ENCODE results near the gene NOS1AP.

NOS1AP gene

DNA sequence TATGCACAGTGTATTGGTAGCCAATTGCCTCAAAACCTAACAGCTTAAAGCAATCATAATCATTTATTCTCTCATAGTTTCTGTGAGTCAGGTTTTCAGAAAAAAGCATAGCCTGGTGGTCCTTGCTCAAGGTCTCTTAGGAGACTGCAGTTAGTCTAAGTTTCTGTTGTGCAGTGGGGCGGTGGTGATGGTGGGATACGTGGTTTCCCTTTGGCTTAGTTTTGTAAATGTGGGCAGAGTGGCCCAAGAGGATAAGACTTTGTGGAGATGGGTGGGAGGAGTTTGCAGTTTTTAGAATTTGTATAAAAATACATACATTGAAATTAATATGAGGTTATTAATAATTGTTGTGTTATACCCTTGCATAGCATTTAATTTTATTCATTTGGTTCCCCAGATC lies 68.6 kb downstream of the NOS1AP start:
- Histone ChIP-seq H3K4me3 (ENCODE audit: low read length) (no peak overlapping the region), H3K4me1 (ENCODE audit: insufficient read depth, low read length) (peaks cover 25% of the 10 kb centered on the region), H3K27ac (ENCODE audit: low read depth, low read length) (no peak overlapping the region), H3K27me3 (ENCODE audit: insufficient read depth, low read length) (no peaks in the 10 kb centered on the region), H3K9me3 (ENCODE audit: insufficient read depth, low read depth, low read length) (no peaks in the 10 kb centered on the region), H3K36me3 (ENCODE audit: insufficient read depth, low read length) (no peaks in the 10 kb centered on the region), H3K9ac (ENCODE audit: low read depth, low read length) (no peak overlapping the region)
- 100% methylated on average over 2 of the region's 2 CpGs for WGBS

DNA sequence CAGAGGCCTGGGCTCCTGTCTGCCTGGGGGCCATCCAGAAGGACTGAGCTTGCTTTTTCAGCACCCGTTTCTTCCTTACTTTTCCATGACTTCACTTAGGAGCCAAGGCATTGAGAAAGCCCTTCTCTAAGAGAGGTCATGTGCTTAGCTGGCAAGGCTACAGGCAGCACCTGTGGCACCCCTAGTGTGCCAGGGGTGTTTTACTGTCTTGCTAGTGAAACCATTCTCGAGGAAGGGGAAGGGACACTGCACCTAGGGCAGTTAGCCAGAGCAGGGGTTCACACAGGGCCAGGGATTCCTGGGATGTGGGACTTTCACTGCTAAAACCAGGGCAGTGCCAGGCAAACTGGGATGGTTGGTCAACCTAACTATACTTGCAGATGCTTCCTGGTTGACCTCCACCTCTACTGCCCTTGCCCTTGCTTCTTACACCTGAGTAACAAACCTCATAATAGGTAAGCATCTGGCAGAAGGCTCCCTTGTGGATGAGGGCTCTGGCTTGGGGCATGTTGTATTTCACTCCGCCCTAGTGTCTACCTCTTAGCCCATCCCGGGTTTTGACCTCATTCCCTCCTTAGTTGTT lies 69.2 kb downstream of the NOS1AP start:
- 21% methylated on average over 4 of the region's 4 CpGs for WGBS
- no peak overlapping the region for H3K27ac ChIP-seq (ENCODE audit: low read depth, low read length)

DNA sequence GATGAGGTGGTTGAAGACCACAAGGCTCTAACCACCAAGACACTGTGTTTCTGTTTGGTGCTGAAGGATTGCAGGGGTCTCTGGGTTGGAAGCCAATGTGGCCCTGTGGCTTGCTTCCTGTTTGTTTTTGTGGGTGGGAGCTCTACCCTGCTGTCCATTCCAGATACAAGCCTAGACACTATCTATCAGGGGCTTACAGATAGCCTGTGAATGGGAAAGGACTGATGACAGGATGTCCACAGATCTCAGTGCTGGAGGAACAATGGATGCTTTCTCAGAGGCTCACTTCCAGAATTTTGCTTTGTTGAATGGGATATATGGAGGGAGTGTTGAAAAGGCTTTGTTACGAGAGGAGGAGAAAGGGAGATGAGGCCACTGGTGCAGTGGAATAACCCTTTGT lies 69.7 kb downstream of the NOS1AP start:
- H3K9ac ChIP-seq (ENCODE audit: low read depth, low read length), result no peak overlapping the region
- H3K9me3 ChIP-seq (ENCODE audit: insufficient read depth, low read depth, low read length), result no peaks in the 10 kb centered on the region
- no peak overlapping the region for H3K4me3 ChIP-seq (ENCODE audit: low read length)
- H3K36me3 ChIP-seq (ENCODE audit: insufficient read depth, low read length), result no peaks in the 10 kb centered on the region
- H3K27ac ChIP-seq (ENCODE audit: low read depth, low read length), result no peak overlapping the region
- 89% methylated on average over 1 of the region's 1 CpG for WGBS
- H3K4me1 ChIP-seq (ENCODE audit: insufficient read depth, low read length), result peaks cover 30% of the 10 kb centered on the region
- H3K27me3 ChIP-seq (ENCODE audit: insufficient read depth, low read length), result no peaks in the 10 kb centered on the region

More for the DNA sequence above, 69.2 kb downstream of the NOS1AP start:
- Histone ChIP-seq H3K9ac (ENCODE audit: low read depth, low read length) (no peak overlapping the region), H3K36me3 (ENCODE audit: insufficient read depth, low read length) (no peaks in the 10 kb centered on the region), H3K27me3 (ENCODE audit: insufficient read depth, low read length) (no peaks in the 10 kb centered on the region), H3K4me3 (ENCODE audit: low read length) (no peak overlapping the region), H3K4me1 (ENCODE audit: insufficient read depth, low read length) (peaks cover 25% of the 10 kb centered on the region), H3K9me3 (ENCODE audit: insufficient read depth, low read depth, low read length) (no peaks in the 10 kb centered on the region)

DNA sequence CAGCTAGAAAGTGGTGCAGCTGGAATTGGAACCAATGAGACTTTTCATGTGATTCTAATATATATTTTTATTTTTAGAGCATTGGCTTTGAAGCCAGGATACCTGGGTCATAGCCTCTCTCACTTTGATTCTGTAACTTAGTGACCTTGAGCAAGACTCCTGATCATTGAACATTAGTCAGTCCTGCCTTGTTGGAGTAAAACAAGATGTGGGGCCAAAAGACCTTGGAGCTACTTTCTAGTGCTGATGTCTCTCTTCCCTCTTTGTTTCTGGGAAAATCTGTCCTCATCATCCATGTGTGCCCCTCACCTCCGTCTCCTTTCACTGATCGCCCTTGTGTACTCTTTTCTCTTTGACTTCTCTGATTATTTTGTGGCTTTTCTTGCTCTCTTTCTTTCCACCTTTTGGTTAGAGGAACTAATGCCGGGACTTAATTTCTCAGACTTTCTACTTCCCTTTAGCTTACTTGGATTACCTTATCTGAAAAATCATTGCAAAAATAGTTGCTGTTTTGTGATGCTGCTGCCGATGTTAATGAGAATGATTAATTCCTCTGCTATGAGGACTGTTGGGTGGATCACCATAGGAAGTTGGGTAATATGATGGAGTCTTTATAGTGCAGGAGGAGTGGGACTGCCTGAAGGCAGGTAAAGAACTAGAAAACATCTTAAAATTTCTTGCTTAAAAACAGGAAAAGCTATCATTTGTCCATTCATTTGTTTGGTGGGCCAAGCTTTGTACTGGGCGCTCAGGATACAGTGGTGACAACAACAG lies 72.0 kb downstream of the NOS1AP start:
- WGBS, result 94% methylated on average over 5 of the region's 5 CpGs
- H3K9me3 ChIP-seq (ENCODE audit: insufficient read depth, low read depth, low read length), result no peaks in the 10 kb centered on the region
- no peak overlapping the region for H3K27ac ChIP-seq (ENCODE audit: low read depth, low read length)
- no peaks in the 10 kb centered on the region for H3K36me3 ChIP-seq (ENCODE audit: insufficient read depth, low read length)
- H3K4me1 ChIP-seq (ENCODE audit: insufficient read depth, low read length), result peaks cover 43% of the 10 kb centered on the region
- H3K9ac ChIP-seq (ENCODE audit: low read depth, low read length), result no peak overlapping the region
- H3K4me3 ChIP-seq (ENCODE audit: low read length), result no peak overlapping the region
- no peaks in the 10 kb centered on the region for H3K27me3 ChIP-seq (ENCODE audit: insufficient read depth, low read length)

DNA sequence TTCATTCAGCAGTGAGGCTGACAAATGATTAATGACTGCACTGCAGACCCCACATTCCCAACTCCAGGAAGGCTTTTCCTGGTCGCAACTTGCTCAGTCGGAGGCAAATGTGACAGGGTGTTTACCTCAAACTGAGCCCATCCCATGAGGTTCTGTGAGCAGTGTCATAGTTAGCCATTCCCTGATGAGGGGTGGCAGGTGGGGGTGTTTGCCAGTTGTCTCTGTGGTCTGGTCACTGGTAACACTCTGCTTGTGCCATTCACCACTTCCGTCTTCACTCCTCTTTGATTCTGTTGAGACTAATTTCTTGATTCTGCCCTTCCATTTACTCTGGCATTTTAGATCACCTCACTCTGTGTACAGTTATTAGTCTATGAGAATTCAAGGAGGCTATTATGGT lies 73.5 kb downstream of the NOS1AP start:
- H3K4me1 ChIP-seq (ENCODE audit: insufficient read depth, low read length), result peaks cover 47% of the 10 kb centered on the region
- 84% methylated on average over 3 of the region's 3 CpGs for WGBS

DNA sequence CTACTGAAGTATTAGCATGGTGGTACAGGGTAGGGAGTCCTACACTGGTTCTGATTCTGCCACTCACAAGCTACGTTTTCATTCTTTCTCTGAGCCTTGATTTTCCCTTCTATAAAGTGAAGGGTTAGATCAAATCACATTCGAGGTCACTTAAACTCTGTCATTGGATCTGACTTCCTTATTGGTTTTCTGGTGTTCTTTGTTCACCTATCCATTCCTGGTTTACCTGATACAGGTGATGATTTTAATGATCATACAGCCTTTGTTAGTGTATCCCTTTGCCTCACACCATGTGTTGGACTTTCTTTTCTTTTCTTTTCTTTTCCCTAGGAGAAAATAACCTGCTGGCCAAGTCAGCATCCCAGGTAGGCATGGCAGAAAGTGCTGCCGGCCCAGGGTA lies 74.8 kb downstream of the NOS1AP start:
- H3K27ac ChIP-seq (ENCODE audit: low read depth, low read length), result peak overlapping the region; percentile 82

More for the DNA sequence above, 73.5 kb downstream of the NOS1AP start:
- H3K36me3 ChIP-seq (ENCODE audit: insufficient read depth, low read length), result no peaks in the 10 kb centered on the region
- no peak overlapping the region for H3K4me3 ChIP-seq (ENCODE audit: low read length)
- H3K9me3 ChIP-seq (ENCODE audit: insufficient read depth, low read depth, low read length), result no peaks in the 10 kb centered on the region
- H3K27ac ChIP-seq (ENCODE audit: low read depth, low read length), result no peak overlapping the region
- no peak overlapping the region for H3K9ac ChIP-seq (ENCODE audit: low read depth, low read length)
- no peaks in the 10 kb centered on the region for H3K27me3 ChIP-seq (ENCODE audit: insufficient read depth, low read length)

DNA sequence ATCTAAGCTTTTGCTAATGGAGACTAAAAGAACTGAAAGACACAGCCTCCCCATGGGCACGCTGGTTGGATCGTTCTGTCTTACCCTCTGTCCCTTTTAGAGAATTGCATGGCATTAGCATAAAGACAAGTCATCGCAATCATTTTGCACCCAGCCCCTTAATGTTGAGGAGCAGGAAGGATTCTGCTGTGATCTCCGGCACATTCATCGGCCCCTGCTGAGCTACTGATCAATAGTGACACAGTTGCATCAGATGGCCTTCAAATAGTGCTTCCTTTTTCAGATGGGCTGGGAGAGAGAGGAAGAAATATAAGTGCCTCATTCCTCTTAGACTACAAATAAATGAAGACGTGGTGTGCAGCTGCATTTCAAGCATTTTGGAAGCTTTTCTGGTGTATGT lies 75.4 kb downstream of the NOS1AP start:
- H3K4me1 ChIP-seq (ENCODE audit: insufficient read depth, low read length), result peaks cover 58% of the 10 kb centered on the region
- no peaks in the 10 kb centered on the region for H3K36me3 ChIP-seq (ENCODE audit: insufficient read depth, low read length)
- H3K27ac ChIP-seq (ENCODE audit: low read depth, low read length), result peak overlapping the region; percentile 82
- peak overlapping the region; percentile 40; the same call in 1 of the 2 replicates for H3K9ac ChIP-seq (ENCODE audit: low read depth, low read length)
- WGBS, result 12% methylated on average over 6 of the region's 6 CpGs
- H3K9me3 ChIP-seq (ENCODE audit: insufficient read depth, low read depth, low read length), result no peaks in the 10 kb centered on the region
- H3K4me3 ChIP-seq (ENCODE audit: low read length), result 0 out of 2 replicates have a peak overlapping the region, but pooled peaks have one; percentile 8
- no peaks in the 10 kb centered on the region for H3K27me3 ChIP-seq (ENCODE audit: insufficient read depth, low read length)

More for the DNA sequence above, 74.8 kb downstream of the NOS1AP start:
- Histone ChIP-seq H3K9me3 (ENCODE audit: insufficient read depth, low read depth, low read length) (no peaks in the 10 kb centered on the region), H3K36me3 (ENCODE audit: insufficient read depth, low read length) (no peaks in the 10 kb centered on the region), H3K9ac (ENCODE audit: low read depth, low read length) (peak overlapping the region; percentile 40; the same call in 1 of the 2 replicates), H3K4me1 (ENCODE audit: insufficient read depth, low read length) (peaks cover 58% of the 10 kb centered on the region), H3K27me3 (ENCODE audit: insufficient read depth, low read length) (no peaks in the 10 kb centered on the region), H3K4me3 (ENCODE audit: low read length) (no peak overlapping the region)
- WGBS, result 40% methylated on average over 3 of the region's 3 CpGs

DNA sequence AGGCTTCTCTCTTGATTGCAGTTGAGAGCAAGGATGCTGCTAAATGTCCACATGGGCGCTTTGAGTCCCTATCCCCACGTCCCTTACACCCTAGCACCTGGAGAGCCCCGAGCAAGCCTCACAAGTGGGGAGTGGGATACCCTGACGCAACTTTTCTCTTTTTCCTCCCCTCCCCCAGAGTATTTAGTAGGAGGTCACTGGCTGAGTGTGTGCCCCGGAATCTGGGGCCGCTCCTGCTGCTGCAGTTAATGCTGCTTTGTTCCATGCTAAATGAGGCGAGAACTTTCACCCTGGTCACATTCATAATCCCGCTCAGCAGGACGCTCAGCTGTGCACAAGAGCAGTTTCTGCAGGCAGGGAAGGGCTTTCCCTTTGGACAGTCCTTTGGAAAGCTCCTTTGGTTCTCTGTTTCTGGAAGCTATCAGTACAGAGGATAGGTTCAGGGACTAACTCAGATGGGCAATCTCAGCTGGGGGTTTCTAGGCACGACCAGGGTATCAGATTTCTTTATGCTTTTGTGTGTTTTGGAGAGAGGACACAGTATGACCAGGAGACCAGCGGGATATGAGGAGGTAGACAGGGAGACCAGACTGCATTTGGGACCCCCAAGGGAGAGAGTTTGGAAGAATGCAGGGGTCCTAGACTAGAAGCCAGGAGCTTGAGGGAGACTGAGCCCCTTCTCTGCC lies 75.9 kb downstream of the NOS1AP start:
- Histone ChIP-seq H3K27me3 (ENCODE audit: insufficient read depth, low read length) (no peaks in the 10 kb centered on the region), H3K9ac (ENCODE audit: low read depth, low read length) (peak overlapping the region; percentile 32; the same call in 1 of the 2 replicates), H3K4me3 (ENCODE audit: low read length) (peak overlapping the region; percentile 9; the same call in 1 of the 2 replicates), H3K27ac (ENCODE audit: low read depth, low read length) (peak overlapping the region; percentile 82), H3K36me3 (ENCODE audit: insufficient read depth, low read length) (no peaks in the 10 kb centered on the region), H3K9me3 (ENCODE audit: insufficient read depth, low read depth, low read length) (no peaks in the 10 kb centered on the region), H3K4me1 (ENCODE audit: insufficient read depth, low read length) (peaks cover 58% of the 10 kb centered on the region)
- 5% methylated on average over 9 of the region's 11 CpGs for WGBS

DNA sequence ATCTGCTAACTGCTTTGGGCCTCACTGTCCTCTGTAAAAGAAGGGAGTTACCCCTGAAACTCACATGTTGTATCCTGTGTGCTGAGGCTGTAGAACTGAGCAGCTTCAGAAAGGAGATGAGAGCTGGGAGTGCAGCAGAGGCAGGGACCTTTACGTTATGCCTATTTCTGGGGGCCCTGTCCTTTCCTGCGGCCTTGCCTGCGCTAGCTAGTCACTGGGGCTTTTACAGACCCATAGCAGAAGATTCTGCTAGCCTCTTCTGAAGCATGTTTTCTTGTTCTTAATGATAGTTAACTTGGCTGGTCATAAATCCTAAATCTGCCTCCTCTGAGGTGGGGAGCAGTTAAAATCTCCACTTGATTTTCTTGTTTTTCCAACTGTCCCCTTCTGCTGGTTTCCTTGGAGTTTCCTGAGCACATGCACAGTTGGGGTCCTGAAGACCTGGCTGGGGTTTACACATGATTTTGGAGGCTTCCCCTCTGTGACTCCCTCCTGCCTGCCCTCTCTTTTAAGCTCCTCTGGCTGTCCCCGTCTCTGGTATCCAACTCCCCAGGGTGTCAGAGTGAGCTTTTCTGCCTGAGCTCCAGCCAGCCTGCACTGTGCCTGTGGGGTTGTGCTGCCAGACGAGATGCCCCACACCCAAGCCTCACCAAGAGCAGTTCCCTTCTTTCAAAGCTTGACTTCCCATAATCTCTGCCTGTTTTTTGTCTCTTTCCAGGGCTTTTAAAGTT lies 76.6 kb downstream of the NOS1AP start:
- H3K27ac ChIP-seq (ENCODE audit: low read depth, low read length), result peak overlapping the region; percentile 82
- WGBS, result 41% methylated on average over 5 of the region's 5 CpGs
- H3K4me1 ChIP-seq (ENCODE audit: insufficient read depth, low read length), result peaks cover 57% of the 10 kb centered on the region
- H3K27me3 ChIP-seq (ENCODE audit: insufficient read depth, low read length), result no peaks in the 10 kb centered on the region
- H3K36me3 ChIP-seq (ENCODE audit: insufficient read depth, low read length), result no peaks in the 10 kb centered on the region
- H3K9ac ChIP-seq (ENCODE audit: low read depth, low read length), result peak overlapping the region; percentile 32; the same call in 1 of the 2 replicates
- H3K4me3 ChIP-seq (ENCODE audit: low read length), result peak overlapping the region; percentile 9; the same call in 1 of the 2 replicates
- no peaks in the 10 kb centered on the region for H3K9me3 ChIP-seq (ENCODE audit: insufficient read depth, low read depth, low read length)

DNA sequence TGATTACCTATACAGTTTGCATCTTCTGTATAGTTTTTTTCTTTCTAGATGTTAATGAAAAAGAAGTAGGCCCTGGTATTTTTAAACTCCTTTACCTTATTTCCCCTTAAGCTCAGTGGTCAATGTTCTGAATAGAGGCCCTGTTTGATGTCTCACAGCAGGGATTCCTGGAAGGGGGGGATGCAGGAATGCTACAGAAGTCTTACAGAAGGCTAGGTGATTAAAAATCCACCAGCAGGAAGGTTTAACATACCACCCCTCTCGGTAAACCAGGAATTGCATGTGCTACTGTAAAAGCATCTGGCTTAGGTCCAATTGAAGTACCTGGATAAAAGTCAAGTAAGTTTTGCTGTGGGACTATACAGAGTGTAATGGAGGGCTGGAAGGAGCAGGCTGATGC lies 78.3 kb downstream of the NOS1AP start:
- Histone ChIP-seq H3K27ac (ENCODE audit: low read depth, low read length) (peak overlapping the region; percentile 50; the same call in 1 of the 2 replicates), H3K4me3 (ENCODE audit: low read length) (peak overlapping the region; percentile 10; the same call in 1 of the 2 replicates), H3K9me3 (ENCODE audit: insufficient read depth, low read depth, low read length) (no peaks in the 10 kb centered on the region), H3K27me3 (ENCODE audit: insufficient read depth, low read length) (no peaks in the 10 kb centered on the region), H3K9ac (ENCODE audit: low read depth, low read length) (no peak overlapping the region; the same call in 1 of the 2 replicates), H3K4me1 (ENCODE audit: insufficient read depth, low read length) (peaks cover 55% of the 10 kb centered on the region), H3K36me3 (ENCODE audit: insufficient read depth, low read length) (no peaks in the 10 kb centered on the region)
- 0% methylated on average over 1 of the region's 1 CpG for WGBS

Data from HUES64 (cell line).